ENCODE measurements around the gene DGKA.

GRCh38 chr12:55922126-55922525, 8.8 kb upstream of the DGKA start:
- TF ChIP-seq, protein P1, sequence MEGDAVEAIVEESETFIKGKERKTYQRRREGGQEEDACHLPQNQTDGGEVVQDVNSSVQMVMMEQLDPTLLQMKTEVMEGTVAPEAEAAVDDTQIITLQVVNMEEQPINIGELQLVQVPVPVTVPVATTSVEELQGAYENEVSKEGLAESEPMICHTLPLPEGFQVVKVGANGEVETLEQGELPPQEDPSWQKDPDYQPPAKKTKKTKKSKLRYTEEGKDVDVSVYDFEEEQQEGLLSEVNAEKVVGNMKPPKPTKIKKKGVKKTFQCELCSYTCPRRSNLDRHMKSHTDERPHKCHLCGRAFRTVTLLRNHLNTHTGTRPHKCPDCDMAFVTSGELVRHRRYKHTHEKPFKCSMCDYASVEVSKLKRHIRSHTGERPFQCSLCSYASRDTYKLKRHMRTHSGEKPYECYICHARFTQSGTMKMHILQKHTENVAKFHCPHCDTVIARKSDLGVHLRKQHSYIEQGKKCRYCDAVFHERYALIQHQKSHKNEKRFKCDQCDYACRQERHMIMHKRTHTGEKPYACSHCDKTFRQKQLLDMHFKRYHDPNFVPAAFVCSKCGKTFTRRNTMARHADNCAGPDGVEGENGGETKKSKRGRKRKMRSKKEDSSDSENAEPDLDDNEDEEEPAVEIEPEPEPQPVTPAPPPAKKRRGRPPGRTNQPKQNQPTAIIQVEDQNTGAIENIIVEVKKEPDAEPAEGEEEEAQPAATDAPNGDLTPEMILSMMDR (IDR thresholded peaks at IDR 0.05) = no peak
- TF ChIP-seq EP300 (IDR thresholded peaks at IDR 0.05) = no peak
- TF ChIP-seq POLR2AphosphoS5 (IDR thresholded peaks at IDR 0.05) = no peak

Data from gastroesophageal sphincter (tissue), 3 donors.